Adrenal gland (tissue), 12 donors: ENCODE results near the gene SIGLEC1. TPM values are rescaled to one million over a fixed set of nuclear protein-coding genes. Genes with fewer than 3 reads are reported as not detected.

ENCODE experiments used
- DNase-seq, 7 donors: peaks; one replicate each; pipeline ENCODE4 v3.0.0-alpha.2; 2019 to 2020
- H3K27ac ChIP-seq, 5 donors: fragments of 200-600 bp; sonication (generic) in 4 of 5; 1 replicate in 3 of 5; 2 replicates in 2 of 5; pipeline versions ENCODE4 v1.5.1 to v1.8.0; 2016 to 2020; ENCODE audit warnings: mild to moderate bottlenecking in 1 of 5
- H3K27me3 ChIP-seq: fragments of 200-600 bp; 2 replicates; pipeline ENCODE4 v1.8.0; 2021
- H3K36me3 ChIP-seq, 2 donors: fragments of 200-600 bp; replicated peaks in 1 of 2; 1 replicate in 1 of 2; 2 replicates in 1 of 2; pipeline versions ENCODE4 v1.5.1 to v1.8.0; 2018 to 2022
- H3K4me1 ChIP-seq, 2 donors: fragments of 200-600 bp; replicated peaks in 1 of 2; 1 replicate in 1 of 2; 2 replicates in 1 of 2; pipeline versions ENCODE4 v1.5.1 to v1.8.0; 2018 to 2021
- H3K4me3 ChIP-seq, 4 donors: fragments of 200-600 bp; sonication (generic) in 3 of 4; one replicate each; pipeline ENCODE4 v1.5.1; 2016 to 2018
- H3K9me3 ChIP-seq, 3 donors: fragments of 200-600 bp; sonication (generic) in 1 of 3; replicated peaks in 1 of 3; 1 replicate in 2 of 3; 2 replicates in 1 of 3; pipeline versions ENCODE4 v1.5.1 to v1.8.0; 2016 to 2021
- CTCF ChIP-seq, 6 experiments: fragments of 450-650 bp in 4 of 6; fragments of 200-600 bp in 2 of 6; sonication (generic) in 1 of 6; IDR thresholded peaks; 1 replicate in 5 of 6; 2 replicates in 1 of 6; pipeline versions ENCODE4 v1.5.1 to v1.8.0; 2016 to 2021; ENCODE audit warnings: antibody characterized with exemption in 6 of 6, mild to moderate bottlenecking in 2 of 6, moderate library complexity in 1 of 6
- POLR2A ChIP-seq, 2 donors: fragments of 450-650 bp; IDR thresholded peaks; one replicate each; pipeline ENCODE4 v1.6.1; 2017; ENCODE audit warnings: antibody characterized with exemption in 2 of 2, mild to moderate bottlenecking in 2 of 2, moderate library complexity in 1 of 2
- WGBS, 4 donors: extraction: QIAGEN DNeasy Blood & Tissue Kit in 2 of 4; methylation state at CpG; one replicate each; pipeline versions ENCODE4 v1.1.5 to v1.1.7; 2013 to 2017; 5-methylcytosine and 5-hydroxymethylcytosine counted together
- intact Hi-C, 2 donors: fragments of 100-400 bp; cut with DNase I; formaldehyde crosslinking; loops; one replicate each; pipeline versions ENCODE4 v1.14.1 to v1.15.0; 2022 to 2023
- polyA plus RNA-seq, 3 donors: library from polyadenylated mRNA; stranded (reverse); fragments of 200-250 nt in 2 of 3; fragments of 350-450 nt in 1 of 3; fragmentation: Illumina TruSeq in 1 of 3; extraction: RNeasy Lipid Tissue Mini Kit (QIAGEN cat#74804) in 1 of 3; gene quantifications; one replicate each; pipeline ENCODE4 v1.2.3, GENCODE V29; 2013 to 2014
- total RNA-seq, 9 donors: library from RNA; depleted of rRNA in 4 of 9; stranded (reverse); fragments of >200 nt in 4 of 9; fragments of 120-200 nt in 1 of 9; fragmentation: NEBNext Ultra II Directional in 1 of 9; extraction: Animal tissue kit (Norgen Biotek cat#: 25700) in 1 of 9; gene quantifications; one replicate each; pipeline versions ENCODE4 v1.1.0 to v1.2.4, GENCODE V29; 2013 to 2023
- donor health status: healthy with polysubstance abuse.
- donor health status: Bipolar disorder and iron deficiency.
- donor health status: DM: yes; HTN: yes; CAD: no.
- donor health status: DM: no; HTN: no; CAD: no.
- donor health status: DM: no; HTN: no; CAD: no.
- donor health status: DM: yes; HTN: yes; CAD: no.

SIGLEC1 gene
- total and polyA plus RNA-seq, 12 donors = 0.33 to 47.2 (median 28.7) TPM

GRCh38 chr20:3697588-3698305 lies 14.7 kb downstream of the SIGLEC1 start:
- no peak overlapping the region for H3K27ac ChIP-seq
- H3K4me1 ChIP-seq = no peaks in the 10 kb centered on the region
- TF ChIP-seq CTCF (IDR thresholded peaks at IDR 0.05) (no peak), POLR2A (IDR thresholded peaks at IDR 0.05) (no peak)
- no peaks in the 10 kb centered on the region for H3K27me3 ChIP-seq
- intact Hi-C loops = no loop called here
- H3K36me3 ChIP-seq = no peaks in the 10 kb centered on the region
- no peaks in the 10 kb centered on the region for H3K9me3 ChIP-seq
- 71 to 81% (median 76%) methylated on average over 9 to 18 of the region's 18 CpGs for WGBS, 4 donors
- H3K4me3 ChIP-seq = no peak overlapping the region
- no peak for DNase-seq

- no peaks in the 10 kb centered on the region for H3K4me1 ChIP-seq
- TF ChIP-seq POLR2A (IDR thresholded peaks at IDR 0.05) (no peak), CTCF (IDR thresholded peaks at IDR 0.05) (no peak)
- H3K27me3 ChIP-seq = no peaks in the 10 kb centered on the region
- H3K36me3 ChIP-seq = no peaks in the 10 kb centered on the region
- no peak overlapping the region for H3K4me3 ChIP-seq
- no peaks in the 10 kb centered on the region for H3K9me3 ChIP-seq
- no peak overlapping the region for H3K27ac ChIP-seq
- intact Hi-C loops = no loop called here
- 75 to 92% (median 85%) methylated on average over 5 to 15 of the region's 15 CpGs for WGBS, 4 donors
- DNase-seq = no peak
These were observed 15.4 kb downstream of the SIGLEC1 start for GRCh38 chr20:3696745-3697587.

GRCh38 chr20:3696200-3696599 lies 16.2 kb downstream of the SIGLEC1 start:
- H3K4me1 ChIP-seq = no peaks in the 10 kb centered on the region
- no peak for DNase-seq
- WGBS, 4 donors = 87 to 100% (median 92%) methylated on average over 1 of the region's 1 CpG; no CpG with 5 or more reads in 1 of the 4 donors
- no peaks in the 10 kb centered on the region for H3K36me3 ChIP-seq
- H3K27ac ChIP-seq = no peak overlapping the region
- H3K27me3 ChIP-seq = no peaks in the 10 kb centered on the region
- H3K9me3 ChIP-seq = no peaks in the 10 kb centered on the region
- intact Hi-C loops = no loop called here
- no peak overlapping the region for H3K4me3 ChIP-seq
- TF ChIP-seq CTCF (IDR thresholded peaks at IDR 0.05) (peak in 3 of 6 experiments; percentile 24 to 37 (median 33)), POLR2A (IDR thresholded peaks at IDR 0.05) (no peak)

- intact Hi-C loops = no loop called here
- TF ChIP-seq CTCF (IDR thresholded peaks at IDR 0.05) (no peak), POLR2A (IDR thresholded peaks at IDR 0.05) (no peak)
- Histone ChIP-seq H3K27me3 (no peaks in the 10 kb centered on the region), H3K4me1 (no peaks in the 10 kb centered on the region), H3K27ac (no peak overlapping the region), H3K36me3 (no peaks in the 10 kb centered on the region), H3K4me3 (no peak overlapping the region), H3K9me3 (no peaks in the 10 kb centered on the region)
- DNase-seq = no peak
- 97 to 100% (median 99%) methylated on average over 3 to 5 of the region's 5 CpGs for WGBS, 4 donors
These were observed 17.5 kb downstream of the SIGLEC1 start for GRCh38 chr20:3694864-3695263.
